Measurements from ENCODE around the gene UGT1A3. TPM values are rescaled to one million over a fixed set of nuclear protein-coding genes. Genes with fewer than 3 reads are reported as not detected.

UGT1A3 gene
- total and polyA plus RNA-seq, 10 of the 15 experiments (the other 5 are each of a cell fraction or from before 2014, with no cell fraction given), result not detected

GRCh38 chr2:233803292-233803911 is 74.6 kb downstream of the UGT1A3 start:
- 3% methylated on average over 2 of the region's 2 CpGs for WGBS (ENCODE audit: insufficient coverage, insufficient replicate concordance, low lambda C conversion rate, missing lambda C conversion rate)
- TF ChIP-seq STAT1 (conservative IDR thresholded peaks at IDR 0.05) (no peak), ZBTB33 (IDR thresholded peaks at IDR 0.05) (no peak), ZNF384 (IDR thresholded peaks at IDR 0.05; ENCODE audit: borderline replicate concordance, low read depth, low read length) (no peak), RUNX3 (IDR thresholded peaks at IDR 0.05; ENCODE audit: low read length) (no peak), ZNF687 (IDR thresholded peaks at IDR 0.05) (no peak), HDGF (IDR thresholded peaks at IDR 0.05) (no peak), REST (IDR thresholded peaks at IDR 0.05; ENCODE audit: low read depth, low read length) (no peak)
- TF ChIP-seq, protein P1, sequence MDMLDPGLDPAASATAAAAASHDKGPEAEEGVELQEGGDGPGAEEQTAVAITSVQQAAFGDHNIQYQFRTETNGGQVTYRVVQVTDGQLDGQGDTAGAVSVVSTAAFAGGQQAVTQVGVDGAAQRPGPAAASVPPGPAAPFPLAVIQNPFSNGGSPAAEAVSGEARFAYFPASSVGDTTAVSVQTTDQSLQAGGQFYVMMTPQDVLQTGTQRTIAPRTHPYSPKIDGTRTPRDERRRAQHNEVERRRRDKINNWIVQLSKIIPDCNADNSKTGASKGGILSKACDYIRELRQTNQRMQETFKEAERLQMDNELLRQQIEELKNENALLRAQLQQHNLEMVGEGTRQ (IDR thresholded peaks at IDR 0.05; ENCODE audit: borderline replicate concordance, low read depth, low read length), result no peak
- TF ChIP-seq, protein P2, sequence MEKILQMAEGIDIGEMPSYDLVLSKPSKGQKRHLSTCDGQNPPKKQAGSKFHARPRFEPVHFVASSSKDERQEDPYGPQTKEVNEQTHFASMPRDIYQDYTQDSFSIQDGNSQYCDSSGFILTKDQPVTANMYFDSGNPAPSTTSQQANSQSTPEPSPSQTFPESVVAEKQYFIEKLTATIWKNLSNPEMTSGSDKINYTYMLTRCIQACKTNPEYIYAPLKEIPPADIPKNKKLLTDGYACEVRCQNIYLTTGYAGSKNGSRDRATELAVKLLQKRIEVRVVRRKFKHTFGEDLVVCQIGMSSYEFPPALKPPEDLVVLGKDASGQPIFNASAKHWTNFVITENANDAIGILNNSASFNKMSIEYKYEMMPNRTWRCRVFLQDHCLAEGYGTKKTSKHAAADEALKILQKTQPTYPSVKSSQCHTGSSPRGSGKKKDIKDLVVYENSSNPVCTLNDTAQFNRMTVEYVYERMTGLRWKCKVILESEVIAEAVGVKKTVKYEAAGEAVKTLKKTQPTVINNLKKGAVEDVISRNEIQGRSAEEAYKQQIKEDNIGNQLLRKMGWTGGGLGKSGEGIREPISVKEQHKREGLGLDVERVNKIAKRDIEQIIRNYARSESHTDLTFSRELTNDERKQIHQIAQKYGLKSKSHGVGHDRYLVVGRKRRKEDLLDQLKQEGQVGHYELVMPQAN (conservative IDR thresholded peaks at IDR 0.05), result no peak

More at GRCh38 chr2:233803292-233803911, 74.6 kb downstream of the UGT1A3 start:
- BruUV-seq (replicated peaks), result no TSS peak
- H3K79me2 ChIP-seq (ENCODE audit: control insufficient read depth, insufficient read depth, low read length), result no peaks in the 10 kb centered on the region
- no peak overlapping the region for H3K9ac ChIP-seq (ENCODE audit: control insufficient read depth, insufficient read depth, low read length)
- DNase-seq (ENCODE audit: low read depth, low spot score), result no peak
- no peaks in the 10 kb centered on the region for H4K20me1 ChIP-seq (ENCODE audit: control insufficient read depth, insufficient read depth)
- no peak overlapping the region for H3K4me2 ChIP-seq (ENCODE audit: control insufficient read depth, insufficient read depth)
- RAD21 ChIA-PET (ENCODE audit: unreplicated experiment), result no interaction called here
- in situ Hi-C loops (cut with MboI) (no loop called here), intact Hi-C loops (cut with micrococcal nuclease; ENCODE audit: unreplicated experiment) (no loop called here)
- FAIRE-seq, result no peak
- H2AFZ ChIP-seq (ENCODE audit: control insufficient read depth, low read depth, low read length), result no peak overlapping the region
- no peaks in the 10 kb centered on the region for H3K4me1 ChIP-seq (ENCODE audit: control insufficient read depth, insufficient read depth, low read length)
- SMC1A ChIA-PET (ENCODE audit: uncharacterized antibody, unreplicated experiment), result no interaction called here
- H3K9me3 ChIP-seq (replicated peaks; ENCODE audit: control insufficient read depth, insufficient read depth, low read length), result no peaks in the 10 kb centered on the region
- POLR2A ChIA-PET, result no interaction called here
- H3K27ac ChIP-seq (ENCODE audit: control insufficient read depth, insufficient read depth), result no peak overlapping the region
- H3K27me3 ChIP-seq (replicated peaks in 1 of 2; ENCODE audit: control insufficient read depth in 2 of 2, insufficient read depth in 2 of 2, low read length in 1 of 2), result no peaks in the 10 kb centered on the region; a peak in 1 of 4 replicates
- CTCF ChIA-PET, result no interaction called here
- H3K36me3 ChIP-seq (ENCODE audit: control insufficient read depth in 2 of 2, insufficient read depth in 2 of 2, low read length in 1 of 2), result no peaks in the 10 kb centered on the region
- ATAC-seq, result no peak
- no peak overlapping the region for H3K4me3 ChIP-seq

Measured in GM12878 (cell line).